Kidney glomerular epithelial cell (primary cell): ENCODE measurements around the gene KLK12.

Experiments used
- DNase-seq: peaks from one replicate; lab custom pipeline; 2025; lab: John Stamatoyannopoulos, UW

The KLK12 gene

GRCh38 chr19:51047031-51047335 is 12.2 kb upstream of the KLK12 start:
- no peak for DNase-seq

GRCh38 chr19:51044327-51044726 is 9.5 kb upstream of the KLK12 start:
- DNase-seq, result no peak

GRCh38 chr19:51043497-51043896 is 8.7 kb upstream of the KLK12 start:
- no peak for DNase-seq

- DNase-seq, result no peak
These were observed 5.3 kb upstream of the KLK12 start for GRCh38 chr19:51040151-51040550.

- DNase-seq, result no peak
These were observed 1.7 kb upstream of the KLK12 start for GRCh38 chr19:51036519-51036918.

GRCh38 chr19:51031880-51032225 is 2.9 kb downstream of the KLK12 start:
- no peak for DNase-seq

GRCh38 chr19:51031220-51031879 is 3.5 kb downstream of the KLK12 start:
- no peak for DNase-seq

GRCh38 chr19:51030631-51031030 is 4.2 kb downstream of the KLK12 start:
- no peak for DNase-seq

GRCh38 chr19:51029718-51030117 is 5.1 kb downstream of the KLK12 start:
- no peak for DNase-seq

- no peak for DNase-seq
These were observed 6.9 kb downstream of the KLK12 start for GRCh38 chr19:51027873-51028272.

GRCh38 chr19:51027126-51027806 is 7.5 kb downstream of the KLK12 start:
- no peak for DNase-seq

- DNase-seq, result no peak
These were observed 8.3 kb downstream of the KLK12 start, which contains the start of gene KLK11 for GRCh38 chr19:51026554-51026831. KLK11 (minus strand) TSS chr19:51026616; CDS start chr19:51025631, 985 bp downstream.

GRCh38 chr19:51025809-51026553 is 8.8 kb downstream of the KLK12 start:
- DNase-seq, result no peak

GRCh38 chr19:51025401-51025800 is 9.4 kb downstream of the KLK12 start:
- no peak for DNase-seq

- no peak for DNase-seq
These were observed 9.9 kb downstream of the KLK12 start for GRCh38 chr19:51024924-51025323.

- no peak for DNase-seq
These were observed 10.9 kb downstream of the KLK12 start for GRCh38 chr19:51023946-51024345.

GRCh38 chr19:51022526-51022925 is 12.3 kb downstream of the KLK12 start:
- DNase-seq, result no peak

GRCh38 chr19:51020988-51021651 is 13.7 kb downstream of the KLK12 start:
- peak; percentile 66 for DNase-seq

GRCh38 chr19:51019544-51019925 is 15.3 kb downstream of the KLK12 start, which contains the start of gene KLK10:
KLK10 (minus strand) TSS chr19:51019709; CDS start chr19:51019130, 579 bp downstream.
- no peak for DNase-seq

- no peak for DNase-seq
These were observed 15.9 kb downstream of the KLK12 start for GRCh38 chr19:51018745-51019543.

- DNase-seq, result peak; percentile 32
These were observed 17.8 kb downstream of the KLK12 start for GRCh38 chr19:51016798-51017683.
